Breast epithelium (tissue), 4 donors: ENCODE data around the gene MEIS3. TPM values are rescaled to one million over a fixed set of nuclear protein-coding genes. Genes with fewer than 3 reads are reported as not detected.
"Not testable (repeated sequence)": the region's sequence is repeated elsewhere in the genome, so short reads cannot be mapped to it uniquely, and the experiment has no call there.

Source experiments
- DNase-seq, 2 donors: peaks; one replicate each; pipeline ENCODE4 v3.0.0-alpha.2; 2019; ENCODE audit warnings: low spot score in 2 of 2
- H3K27ac ChIP-seq, 2 donors: fragments of 200-600 bp; sonication (generic) in 1 of 2; one replicate each; pipeline ENCODE4 v1.5.1; 2016 to 2019; ENCODE audit warnings: mild to moderate bottlenecking in 1 of 2
- H3K27me3 ChIP-seq, 2 donors: fragments of 200-600 bp; sonication (generic) in 1 of 2; one replicate each; pipeline versions ENCODE4 v1.5.1 to v1.6.0; 2017 to 2019; ENCODE audit warnings: control low read depth in 1 of 2, mild to moderate bottlenecking in 1 of 2
- H3K36me3 ChIP-seq: fragments of 200-600 bp; one replicate; pipeline ENCODE4 v1.5.1; 2019
- H3K4me1 ChIP-seq, 2 donors: fragments of 200-600 bp; sonication (generic); one replicate each; pipeline ENCODE4 v1.5.1; 2016 to 2019; ENCODE audit warnings: control low read depth in 1 of 2
- H3K4me3 ChIP-seq, 3 donors: fragments of 200-600 bp; sonication (generic); 1 replicate in 2 of 3; 2 replicates in 1 of 3; pipeline ENCODE4 v1.5.1; 2016 to 2019; ENCODE audit warnings: mild to moderate bottlenecking in 3 of 3, moderate library complexity in 2 of 3
- H3K9me3 ChIP-seq, 2 donors: fragments of 200-600 bp; sonication (generic) in 1 of 2; one replicate each; pipeline ENCODE4 v1.5.1; 2016 to 2019; ENCODE audit warnings: control low read depth in 1 of 2
- CTCF ChIP-seq, 3 donors: fragments of 450-650 bp; IDR thresholded peaks; one replicate each; pipeline ENCODE4 v1.5.1; 2016 to 2017; ENCODE audit warnings: antibody characterized with exemption in 3 of 3, mild to moderate bottlenecking in 3 of 3, moderate library complexity in 3 of 3
- POLR2A ChIP-seq: fragments of 450-650 bp; IDR thresholded peaks from one replicate; pipeline ENCODE4 v1.6.1; 2016; ENCODE audit warnings: antibody characterized with exemption, mild to moderate bottlenecking, moderate library complexity
- POLR2AphosphoS5 ChIP-seq, 3 donors: sonication (generic); formaldehyde crosslinking; IDR thresholded peaks; one replicate each; pipeline ENCODE4 v1.6.1; 2017; ENCODE audit warnings: antibody characterized with exemption in 3 of 3
- intact Hi-C: fragments of 100-400 bp; cut with DNase I; formaldehyde crosslinking; loops from one replicate; pipeline ENCODE4 v1.15.1; 2023; ENCODE audit warnings: low total_unique reads
- total RNA-seq, 3 donors: library from RNA; depleted of rRNA; stranded (reverse); fragments of >200 nt; gene quantifications; one replicate each; pipeline ENCODE4 v1.1.0, GENCODE V29; 2016

The MEIS3 gene
- total RNA-seq, 3 donors from 2014 or later: 13.1 to 41.6 (median 17.1) TPM

- DNase-seq: peak; percentile 30 to 79
- no peak for TF ChIP-seq POLR2A
- TF ChIP-seq CTCF (IDR thresholded peaks at IDR 0.05): peak; percentile 55 to 90 (median 83)
- no peak for TF ChIP-seq POLR2AphosphoS5 (IDR thresholded peaks at IDR 0.05)
- Histone ChIP-seq H3K9me3 (no peaks in the 10 kb centered on the region), H3K4me3 (no peak overlapping the region), H3K4me1 (no peaks in the 10 kb centered on the region), H3K27me3 (no peaks in the 10 kb centered on the region), H3K27ac (no peak overlapping the region), H3K36me3 (no peaks in the 10 kb centered on the region)
- intact Hi-C loops: no loop called here
Observed at GRCh38 chr19:47391510-47392223, 27.7 kb downstream of the MEIS3 start.

- TF ChIP-seq POLR2AphosphoS5 (IDR thresholded peaks at IDR 0.05) (no peak), POLR2A (no peak), CTCF (IDR thresholded peaks at IDR 0.05) (no peak)
- intact Hi-C loops: no loop called here
Observed at GRCh38 chr19:47390533-47391488, 28.5 kb downstream of the MEIS3 start.

GRCh38 chr19:47389150-47389556, 30.2 kb downstream of the MEIS3 start:
- no peaks in the 10 kb centered on the region for H3K36me3 ChIP-seq
- H3K27ac ChIP-seq: no peak overlapping the region
- H3K27me3 ChIP-seq: no peaks in the 10 kb centered on the region
- no peak overlapping the region for H3K4me3 ChIP-seq
- no peak for TF ChIP-seq POLR2AphosphoS5 (IDR thresholded peaks at IDR 0.05)
- TF ChIP-seq CTCF (IDR thresholded peaks at IDR 0.05): no peak
- TF ChIP-seq POLR2A: no peak
- no peaks in the 10 kb centered on the region for H3K4me1 ChIP-seq
- H3K9me3 ChIP-seq: no peaks in the 10 kb centered on the region
- no peak for DNase-seq
- intact Hi-C loops: no loop called here

More at GRCh38 chr19:47390533-47391488, 28.5 kb downstream of the MEIS3 start:
- Histone ChIP-seq H3K4me1 (no peaks in the 10 kb centered on the region), H3K36me3 (no peaks in the 10 kb centered on the region), H3K4me3 (no peak overlapping the region), H3K27me3 (no peaks in the 10 kb centered on the region), H3K27ac (no peak overlapping the region), H3K9me3 (no peaks in the 10 kb centered on the region)
- no peak for DNase-seq

- H3K9me3 ChIP-seq, H3K27ac ChIP-seq, intact Hi-C loops, H3K4me3 ChIP-seq, H3K36me3 ChIP-seq, DNase-seq, H3K4me1 ChIP-seq, H3K27me3 ChIP-seq: not testable (repeated sequence)
Observed at GRCh38 chr19:47388721-47389120, 30.6 kb downstream of the MEIS3 start.

GRCh38 chr19:47387623-47388022, 31.7 kb downstream of the MEIS3 start:
- H3K36me3 ChIP-seq, H3K27me3 ChIP-seq, H3K27ac ChIP-seq, H3K4me1 ChIP-seq, DNase-seq, intact Hi-C loops, H3K9me3 ChIP-seq, H3K4me3 ChIP-seq: not testable (repeated sequence)

GRCh38 chr19:47386582-47386981, 32.7 kb downstream of the MEIS3 start:
- DNase-seq, H3K4me3 ChIP-seq, H3K27ac ChIP-seq, H3K4me1 ChIP-seq, H3K36me3 ChIP-seq, H3K9me3 ChIP-seq, H3K27me3 ChIP-seq, intact Hi-C loops: not testable (repeated sequence)

- intact Hi-C loops, H3K4me1 ChIP-seq, H3K27ac ChIP-seq, H3K27me3 ChIP-seq, H3K9me3 ChIP-seq, H3K4me3 ChIP-seq, H3K36me3 ChIP-seq, DNase-seq: not testable (repeated sequence)
Observed at GRCh38 chr19:47384533-47384932, 34.8 kb downstream of the MEIS3 start.

- H3K27ac ChIP-seq, H3K27me3 ChIP-seq, H3K4me3 ChIP-seq, DNase-seq, H3K9me3 ChIP-seq, H3K36me3 ChIP-seq, H3K4me1 ChIP-seq: not testable (repeated sequence)
- intact Hi-C loops: loop anchor here (2.0 kb wide), 1 partner anchor 73 kb away; no protein-coding TSS in a partner anchor
Observed at GRCh38 chr19:47383890-47384289, 35.4 kb downstream of the MEIS3 start.
